Subcutaneous adipose tissue (tissue), 4 donors: ENCODE results near the gene CNTNAP2. TPM values are rescaled to one million over a fixed set of nuclear protein-coding genes. Genes with fewer than 3 reads are reported as not detected.

Experiments
- total RNA-seq, 4 donors: library from RNA; depleted of rRNA; stranded (reverse); fragments of >200 nt; gene quantifications; one replicate each; pipeline ENCODE4 v1.1.0, GENCODE V29; 2016
- TF ChIP-seq, protein P1 (sequence below): fragments of 450-650 bp; IDR thresholded peaks from one replicate; pipeline ENCODE4 v1.5.1; 2016; ENCODE audit warnings: low read depth, mild to moderate bottlenecking, control low read depth, antibody characterized with exemption, moderate library complexity

The CNTNAP2 gene
- total RNA-seq, 4 donors from 2014 or later: not detected

DNA sequence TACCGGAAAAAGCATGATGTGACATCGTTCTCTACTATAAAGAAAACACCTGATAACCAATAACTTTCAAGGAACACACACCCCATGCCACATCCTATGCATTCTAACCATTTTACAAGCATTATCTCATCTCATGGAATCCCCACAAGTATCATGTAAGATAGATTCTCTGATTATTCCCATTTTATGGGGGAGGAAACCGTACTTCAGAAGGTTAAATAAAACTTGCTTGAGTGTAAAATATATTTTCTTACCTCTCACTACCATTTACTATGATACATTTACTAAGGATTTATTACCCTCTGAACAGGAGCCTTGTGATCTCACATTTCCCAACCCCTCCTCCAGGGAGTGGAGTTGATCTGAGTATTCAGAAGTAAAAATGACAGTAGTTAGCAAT, 522.7 kb downstream of the CNTNAP2 start:
- TF ChIP-seq, protein P1, sequence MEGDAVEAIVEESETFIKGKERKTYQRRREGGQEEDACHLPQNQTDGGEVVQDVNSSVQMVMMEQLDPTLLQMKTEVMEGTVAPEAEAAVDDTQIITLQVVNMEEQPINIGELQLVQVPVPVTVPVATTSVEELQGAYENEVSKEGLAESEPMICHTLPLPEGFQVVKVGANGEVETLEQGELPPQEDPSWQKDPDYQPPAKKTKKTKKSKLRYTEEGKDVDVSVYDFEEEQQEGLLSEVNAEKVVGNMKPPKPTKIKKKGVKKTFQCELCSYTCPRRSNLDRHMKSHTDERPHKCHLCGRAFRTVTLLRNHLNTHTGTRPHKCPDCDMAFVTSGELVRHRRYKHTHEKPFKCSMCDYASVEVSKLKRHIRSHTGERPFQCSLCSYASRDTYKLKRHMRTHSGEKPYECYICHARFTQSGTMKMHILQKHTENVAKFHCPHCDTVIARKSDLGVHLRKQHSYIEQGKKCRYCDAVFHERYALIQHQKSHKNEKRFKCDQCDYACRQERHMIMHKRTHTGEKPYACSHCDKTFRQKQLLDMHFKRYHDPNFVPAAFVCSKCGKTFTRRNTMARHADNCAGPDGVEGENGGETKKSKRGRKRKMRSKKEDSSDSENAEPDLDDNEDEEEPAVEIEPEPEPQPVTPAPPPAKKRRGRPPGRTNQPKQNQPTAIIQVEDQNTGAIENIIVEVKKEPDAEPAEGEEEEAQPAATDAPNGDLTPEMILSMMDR: no peak

DNA sequence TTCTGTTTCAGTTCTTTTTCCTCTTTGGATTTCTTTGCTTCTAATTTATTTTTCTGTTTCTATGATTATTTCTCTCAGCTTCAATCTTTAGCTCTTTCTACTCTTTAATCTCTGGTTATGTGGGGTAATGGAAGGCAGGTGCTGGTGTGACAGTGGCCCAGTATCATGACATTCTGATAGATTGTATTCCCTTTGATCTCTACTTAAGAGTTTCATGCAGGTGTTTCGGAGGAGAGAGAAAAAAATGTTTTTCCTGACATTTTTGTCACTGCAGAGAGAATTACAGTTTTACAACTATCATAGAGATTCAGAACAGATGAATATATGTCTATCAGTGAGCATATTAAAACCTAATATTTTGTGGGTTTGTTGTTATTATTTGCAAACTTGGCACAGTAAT, 524.9 kb downstream of the CNTNAP2 start:
- TF ChIP-seq, protein P1: no peak

DNA sequence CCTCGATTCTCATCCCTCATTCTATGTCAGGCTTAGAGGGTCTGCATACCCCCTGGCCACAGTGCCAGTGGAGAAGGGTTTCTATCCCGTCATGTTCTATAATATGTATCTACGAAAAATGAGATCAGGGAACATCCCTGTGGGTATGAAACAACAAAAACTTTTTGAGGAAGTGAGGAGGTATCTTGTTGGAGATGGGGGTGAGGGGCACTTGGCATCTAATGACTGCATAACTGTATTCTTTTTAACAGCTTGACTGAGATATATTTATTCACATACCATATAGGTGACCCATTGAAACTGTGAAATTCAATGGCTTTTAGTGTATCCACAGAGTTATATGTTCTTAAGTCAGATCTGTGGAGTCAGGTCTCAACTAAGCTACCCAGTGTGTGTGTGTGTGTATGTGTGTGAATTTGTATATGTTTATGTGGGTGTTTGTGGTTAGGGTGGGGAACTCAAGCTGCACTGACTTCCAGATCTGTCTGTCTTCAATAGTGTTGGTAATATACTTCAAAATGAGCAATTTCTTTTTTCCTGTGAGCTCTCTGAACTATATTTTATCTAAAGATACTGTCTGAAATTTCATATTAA, 528.9 kb downstream of the CNTNAP2 start:
- TF ChIP-seq, protein P1: no peak

DNA sequence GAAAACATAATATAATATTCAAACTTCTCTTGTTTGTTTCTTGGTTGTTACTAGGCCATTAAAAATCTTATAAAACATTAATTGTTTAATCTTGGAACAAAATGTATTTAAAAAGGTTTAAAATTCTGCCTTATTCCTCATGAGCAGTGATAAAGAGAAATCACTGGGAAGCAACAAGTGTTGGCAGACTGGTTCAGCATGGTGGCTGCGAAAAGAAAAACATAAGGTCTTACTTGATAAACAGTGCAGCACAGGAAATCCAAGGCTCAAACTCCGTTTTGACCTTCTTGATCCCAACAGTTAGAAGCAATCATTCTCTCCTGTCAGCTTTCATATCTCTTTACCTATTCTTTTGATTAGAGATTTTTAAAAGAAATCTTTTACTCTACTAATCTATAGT, 530.8 kb downstream of the CNTNAP2 start:
- TF ChIP-seq, protein P1: no peak

DNA sequence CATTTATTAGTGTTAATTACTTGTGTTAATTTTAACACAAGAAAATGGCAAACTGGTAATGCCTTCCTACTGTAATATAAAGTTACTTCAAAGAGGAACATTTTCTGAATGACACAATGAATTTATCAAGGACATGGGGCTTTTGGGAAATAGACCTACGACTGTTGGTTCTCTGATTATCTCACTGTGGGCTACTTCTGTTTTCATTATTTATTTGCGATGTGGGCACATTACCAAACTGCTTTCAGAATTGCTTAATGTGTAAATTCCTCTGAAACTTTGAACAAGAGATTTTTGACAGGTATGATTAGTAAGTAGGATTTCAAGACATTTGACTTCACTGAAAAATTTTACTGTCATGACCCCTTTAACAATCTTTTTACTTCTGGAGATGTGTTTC, 535.6 kb downstream of the CNTNAP2 start:
- TF ChIP-seq, protein P1: no peak

DNA sequence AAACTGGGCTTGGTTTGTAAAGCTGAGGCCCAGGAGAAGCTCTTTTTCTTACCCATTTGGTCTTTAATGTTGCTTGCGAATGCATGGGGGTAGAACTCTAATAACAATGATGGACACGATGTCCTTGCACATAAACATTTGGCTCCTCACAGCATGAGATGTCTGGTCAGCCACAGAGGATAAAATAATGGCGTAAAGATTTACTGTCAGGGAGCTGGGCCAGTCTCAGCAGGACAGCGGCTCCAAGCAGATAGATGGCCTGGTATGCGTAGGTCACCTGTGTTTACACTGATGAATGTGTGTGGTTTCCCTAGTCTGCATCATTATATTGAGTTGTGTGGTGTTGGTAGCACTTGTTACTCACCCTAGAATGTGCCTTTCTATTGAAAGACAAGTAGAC, 537.4 kb downstream of the CNTNAP2 start:
- TF ChIP-seq, protein P1: no peak

DNA sequence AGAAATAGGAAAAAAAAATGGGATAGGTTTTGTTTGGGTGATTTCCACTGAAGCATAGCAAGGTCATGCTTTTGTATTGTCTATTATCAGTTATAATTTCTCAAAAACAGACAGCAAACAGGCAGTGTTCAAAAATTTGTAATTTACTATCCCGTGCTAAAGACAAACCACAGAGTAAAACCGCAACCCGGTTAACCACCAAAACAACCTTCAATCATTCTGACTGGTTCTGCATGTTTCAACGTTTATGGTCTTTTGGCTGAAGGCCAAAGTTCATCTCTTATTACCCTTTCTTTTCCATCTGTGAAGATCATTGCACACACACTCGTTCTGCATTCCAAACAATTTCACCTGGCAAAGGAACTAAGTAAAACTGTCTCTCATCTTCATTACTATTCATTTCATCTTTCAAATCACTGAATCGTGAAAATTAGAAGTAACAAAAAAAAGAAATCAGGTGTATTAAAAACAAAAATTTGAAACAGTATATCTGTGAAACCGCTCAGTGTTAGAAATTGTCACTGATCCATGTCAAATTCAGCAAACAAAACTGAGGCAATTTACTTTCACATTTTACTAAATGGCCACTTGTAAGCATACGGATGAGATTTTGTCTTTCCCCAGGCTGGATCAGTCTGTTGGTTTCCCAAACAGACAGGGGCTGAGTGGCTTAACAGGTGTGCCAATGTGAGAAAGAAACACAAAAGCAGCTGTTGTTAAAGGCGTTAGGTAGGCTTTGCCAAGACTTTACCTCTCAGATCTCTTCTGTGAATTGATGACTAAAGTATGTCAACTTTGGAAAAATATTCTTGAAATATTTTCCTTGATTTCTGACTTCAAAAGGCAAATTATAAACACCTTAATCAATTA, 539.6 kb downstream of the CNTNAP2 start:
- TF ChIP-seq, protein P1: no peak
